AG04449 (cell line): ENCODE results near the gene GINS2.

Experiments used
- CTCF ChIA-PET: fragments of 350-600 bp; formaldehyde crosslinking; extraction: SDS; loops from one replicate; lab custom pipeline; 2021; ENCODE audit warnings: antibody characterized with exemption; lab: Yijun Ruan, JAX
- POLR2A ChIA-PET: fragments of 400-600, 350-600 bp; formaldehyde crosslinking; extraction: SDS; loops from one replicate; lab custom pipeline; 2020; ENCODE audit warnings: antibody characterized with exemption, inconsistent platforms; lab: Yijun Ruan, JAX
- DNase-seq: peaks from one replicate; pipeline ENCODE4 v3.0.0-alpha.2; 2010; ENCODE audit warnings: low read depth, low spot score
- H3K4me3 ChIP-seq: 2 replicates; pipeline ENCODE4 v1.5.1; 2011; ENCODE audit warnings: low read depth, mild to moderate bottlenecking, control low read depth, low read length
- CTCF ChIP-seq: IDR thresholded peaks from one replicate; pipeline ENCODE4 v1.5.1; 2011; ENCODE audit warnings: mild to moderate bottlenecking, moderate library complexity, low read length, control low read depth, inconsistent platforms; ENCODE audit not compliant: insufficient read depth; ENCODE audit errors: missing control alignments

The GINS2 gene

GRCh38 chr16:85673529-85674417 lies 15.0 kb downstream of the GINS2 start:
- DNase-seq: no peak
- POLR2A ChIA-PET: no interaction called here
- CTCF ChIA-PET: interaction anchor here (0.6 to 17.4 kb wide), 8 partner anchors 8 to 124 kb away, joined by 3 to 220 read pairs (median 6); no protein-coding TSS in a partner anchor
- no peak for TF ChIP-seq CTCF
- no peak overlapping the region for H3K4me3 ChIP-seq

GRCh38 chr16:85670840-85671239 lies 17.9 kb downstream of the GINS2 start:
- TF ChIP-seq CTCF: no peak
- DNase-seq: no peak
- CTCF ChIA-PET: interaction anchor here (14.6 to 17.4 kb wide), 2 partner anchors 11 to 45 kb away, joined by 145 to 220 read pairs; no protein-coding TSS in a partner anchor
- no peak overlapping the region for H3K4me3 ChIP-seq
- POLR2A ChIA-PET: interaction anchor here (0.7 kb wide), 1 partner anchor 15 kb away, joined by 4 read pairs; no protein-coding TSS in a partner anchor

- POLR2A ChIA-PET: no interaction called here
- no peak for DNase-seq
- CTCF ChIA-PET: interaction anchor here (1.0 to 2.2 kb wide), 5 partner anchors 10 to 278 kb away, joined by 3 to 19 read pairs (median 3); no protein-coding TSS in a partner anchor
- no peak overlapping the region for H3K4me3 ChIP-seq
- TF ChIP-seq CTCF: no peak
These were observed 19.9 kb downstream of the GINS2 start for GRCh38 chr16:85668676-85669424.

GRCh38 chr16:85667841-85668413 lies 20.8 kb downstream of the GINS2 start:
- DNase-seq: no peak
- ChIA-PET CTCF (interaction anchor here (1.0 to 2.2 kb wide), 5 partner anchors 9 to 277 kb away, joined by 3 to 19 read pairs (median 3); no protein-coding TSS in a partner anchor), POLR2A (no interaction called here)
- no peak overlapping the region for H3K4me3 ChIP-seq
- TF ChIP-seq CTCF: no peak

GRCh38 chr16:85667261-85667660 lies 21.5 kb downstream of the GINS2 start:
- no peak for DNase-seq
- CTCF ChIA-PET: interaction anchor here (1.7 to 2.2 kb wide), 2 partner anchors 7 to 8 kb away, joined by 6 to 19 read pairs; no protein-coding TSS in a partner anchor
- no peak overlapping the region for H3K4me3 ChIP-seq
- POLR2A ChIA-PET: no interaction called here
- TF ChIP-seq CTCF: no peak
